HEK293 (cell line): ENCODE measurements around the gene BRD3.
"Not testable (repeated sequence)": the region's sequence is repeated elsewhere in the genome, so short reads cannot be mapped to it uniquely, and the experiment has no call there.

ENCODE experiments used
- CTCF ChIA-PET: fragments of 350-600 bp; formaldehyde crosslinking; extraction: SDS; loops from one replicate; lab custom pipeline; 2021; ENCODE audit warnings: antibody characterized with exemption; lab: Yijun Ruan, JAX
- POLR2A ChIA-PET: fragments of 300-600 bp; formaldehyde crosslinking; extraction: SDS; loops from one replicate; lab custom pipeline; 2020; ENCODE audit warnings: antibody characterized with exemption, inconsistent platforms; lab: Yijun Ruan, JAX
- H3K27ac ChIP-seq: fragments of 200-500 bp; sonication (Bioruptor generic); 2 replicates; pipeline ENCODE4 v1.5.1; 2014; ENCODE audit warnings: low read depth, low read length, control low read depth, inconsistent platforms; ENCODE audit errors: extremely low read depth
- H3K36me3 ChIP-seq, 2 experiments: fragments of 200-500 bp in 1 of 2; sonication (Bioruptor generic) in 1 of 2; 1 replicate in 1 of 2; 2 replicates in 1 of 2; pipeline ENCODE4 v1.5.1; 2014 to 2017; ENCODE audit warnings: inconsistent platforms in 2 of 2, low read length in 2 of 2; ENCODE audit not compliant: control insufficient read depth in 2 of 2, insufficient read depth in 1 of 2
- H3K4me1 ChIP-seq: fragments of 200-500 bp; sonication (Bioruptor generic); 2 replicates; pipeline ENCODE4 v1.5.1; 2014; ENCODE audit warnings: mild to moderate bottlenecking, low read length, inconsistent platforms; ENCODE audit not compliant: control insufficient read depth, insufficient read depth
- H3K4me3 ChIP-seq: 2 replicates; pipeline ENCODE4 v1.5.1; 2011; ENCODE audit warnings: low read depth, mild to moderate bottlenecking, control low read depth, low read length, moderate library complexity
- H3K9me3 ChIP-seq: fragments of 200-500 bp; sonication (Bioruptor generic); 2 replicates; pipeline ENCODE4 v1.5.1; 2014; ENCODE audit warnings: low read depth, low read length, inconsistent platforms; ENCODE audit not compliant: control insufficient read depth, insufficient read depth
- GLIS2 ChIP-seq: fragments of 450-650 bp; formaldehyde crosslinking; IDR thresholded peaks from 2 replicates; pipeline ENCODE4 v1.5.1; 2016; ENCODE audit warnings: missing biosample characterization, missing genetic modification characterization
- KLF1 ChIP-seq: fragments of 450-650 bp; formaldehyde crosslinking; IDR thresholded peaks from 2 replicates; pipeline ENCODE4 v1.5.1; 2016; ENCODE audit warnings: missing biosample characterization, missing genetic modification characterization
- ZBTB48 ChIP-seq: fragments of 450-650 bp; formaldehyde crosslinking; IDR thresholded peaks from 2 replicates; pipeline ENCODE4 v1.5.1; 2016; ENCODE audit warnings: missing biosample characterization, missing genetic modification characterization
- ZNF248 ChIP-seq: fragments of 450-650 bp; formaldehyde crosslinking; IDR thresholded peaks from 2 replicates; pipeline ENCODE4 v1.5.1; 2017; ENCODE audit warnings: missing biosample characterization, missing genetic modification characterization
- ZNF37A ChIP-seq: fragments of 450-650 bp; IDR thresholded peaks from 2 replicates; pipeline ENCODE4 v1.5.1; 2018; ENCODE audit warnings: missing biosample characterization, missing genetic modification characterization
- ZNF521 ChIP-seq: fragments of 450-650 bp; formaldehyde crosslinking; IDR thresholded peaks from 2 replicates; pipeline ENCODE4 v1.5.1; 2017; ENCODE audit warnings: missing biosample characterization, mild to moderate bottlenecking, missing genetic modification characterization
- ZNF555 ChIP-seq: fragments of 450-650 bp; formaldehyde crosslinking; conservative IDR thresholded peaks from 2 replicates; pipeline ENCODE4 v1.5.1; 2017; ENCODE audit warnings: missing biosample characterization, mild to moderate bottlenecking, missing genetic modification characterization, inconsistent platforms
- ZNF580 ChIP-seq: fragments of 450-650 bp; formaldehyde crosslinking; IDR thresholded peaks from 2 replicates; pipeline ENCODE4 v1.5.1; 2016; ENCODE audit warnings: missing biosample characterization, missing genetic modification characterization
- ZNF629 ChIP-seq: fragments of 450-650 bp; formaldehyde crosslinking; IDR thresholded peaks from 2 replicates; pipeline ENCODE4 v1.5.1; 2017; ENCODE audit warnings: missing biosample characterization, missing genetic modification characterization
- ZNF707 ChIP-seq: fragments of 450-650 bp; formaldehyde crosslinking; IDR thresholded peaks from 2 replicates; pipeline ENCODE4 v1.5.1; 2016; ENCODE audit warnings: missing biosample characterization, missing genetic modification characterization
- ZNF776 ChIP-seq: fragments of 450-650 bp; formaldehyde crosslinking; IDR thresholded peaks from 2 replicates; pipeline ENCODE4 v1.5.0; 2017; ENCODE audit warnings: missing biosample characterization, missing genetic modification characterization, borderline replicate concordance
- ZSCAN23 ChIP-seq: fragments of 450-650 bp; formaldehyde crosslinking; IDR thresholded peaks from 2 replicates; pipeline ENCODE4 v1.5.1; 2016; ENCODE audit warnings: missing biosample characterization, missing genetic modification characterization
- TF ChIP-seq, protein P1 (sequence below): fragments of 450-650 bp; formaldehyde crosslinking; IDR thresholded peaks from 2 replicates; pipeline ENCODE4 v1.5.1; 2016; ENCODE audit warnings: missing biosample characterization, missing genetic modification characterization
- TF ChIP-seq, protein P2 (sequence below): fragments of 450-650 bp; IDR thresholded peaks from 2 replicates; pipeline ENCODE4 v1.5.1; 2018; ENCODE audit warnings: missing biosample characterization, mild to moderate bottlenecking, missing genetic modification characterization

BRD3 gene

DNA sequence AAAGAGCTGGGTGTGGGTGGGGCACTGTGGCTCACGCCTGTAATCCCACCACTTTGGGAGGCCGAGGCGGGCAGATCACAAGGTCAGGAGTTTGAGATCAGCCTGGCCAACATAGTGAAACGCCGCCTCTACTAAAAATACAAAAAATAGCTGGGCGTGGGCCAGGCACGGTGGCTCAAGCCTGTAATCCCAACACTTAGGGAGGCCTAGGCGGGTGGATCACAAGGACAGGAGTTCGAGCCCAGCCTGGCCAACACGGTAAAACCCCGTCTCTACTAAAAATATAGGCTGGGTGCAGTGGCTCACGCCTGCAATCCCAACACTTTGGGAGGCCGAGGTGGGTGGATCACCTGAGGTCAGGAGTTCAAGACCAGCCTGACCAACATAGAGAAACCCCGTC, 79.1 kb downstream of the BRD3 start:
- H3K4me3 ChIP-seq, CTCF ChIA-PET, POLR2A ChIA-PET, H3K27ac ChIP-seq, H3K36me3 ChIP-seq, H3K9me3 ChIP-seq, H3K4me1 ChIP-seq: not testable (repeated sequence)
- TF ChIP-seq KLF1, result peak; percentile 19; the same call in 1 of the 2 replicates

GRCh38 chr9:133987946-133988665, 79.7 kb downstream of the BRD3 start:
- Histone ChIP-seq H3K4me1 (peaks cover 3% of the 10 kb centered on the region; the same call in 1 of the 2 replicates), H3K4me3 (no peak overlapping the region), H3K27ac (no peak overlapping the region)
- no peak for TF ChIP-seq GLIS2 (tag by site-specific recombination)
- no peak for TF ChIP-seq ZNF521
- TF ChIP-seq ZNF707 (tag by site-specific recombination), result no peak
- TF ChIP-seq ZNF37A (tag by site-specific recombination), result no peak
- no peak for TF ChIP-seq ZNF776 (tag by site-specific recombination)
- no peak for TF ChIP-seq ZBTB48 (tag by site-specific recombination)
- no peak for TF ChIP-seq ZNF248 (tag by site-specific recombination)
- no peak for TF ChIP-seq ZNF580
- TF ChIP-seq, protein P1, sequence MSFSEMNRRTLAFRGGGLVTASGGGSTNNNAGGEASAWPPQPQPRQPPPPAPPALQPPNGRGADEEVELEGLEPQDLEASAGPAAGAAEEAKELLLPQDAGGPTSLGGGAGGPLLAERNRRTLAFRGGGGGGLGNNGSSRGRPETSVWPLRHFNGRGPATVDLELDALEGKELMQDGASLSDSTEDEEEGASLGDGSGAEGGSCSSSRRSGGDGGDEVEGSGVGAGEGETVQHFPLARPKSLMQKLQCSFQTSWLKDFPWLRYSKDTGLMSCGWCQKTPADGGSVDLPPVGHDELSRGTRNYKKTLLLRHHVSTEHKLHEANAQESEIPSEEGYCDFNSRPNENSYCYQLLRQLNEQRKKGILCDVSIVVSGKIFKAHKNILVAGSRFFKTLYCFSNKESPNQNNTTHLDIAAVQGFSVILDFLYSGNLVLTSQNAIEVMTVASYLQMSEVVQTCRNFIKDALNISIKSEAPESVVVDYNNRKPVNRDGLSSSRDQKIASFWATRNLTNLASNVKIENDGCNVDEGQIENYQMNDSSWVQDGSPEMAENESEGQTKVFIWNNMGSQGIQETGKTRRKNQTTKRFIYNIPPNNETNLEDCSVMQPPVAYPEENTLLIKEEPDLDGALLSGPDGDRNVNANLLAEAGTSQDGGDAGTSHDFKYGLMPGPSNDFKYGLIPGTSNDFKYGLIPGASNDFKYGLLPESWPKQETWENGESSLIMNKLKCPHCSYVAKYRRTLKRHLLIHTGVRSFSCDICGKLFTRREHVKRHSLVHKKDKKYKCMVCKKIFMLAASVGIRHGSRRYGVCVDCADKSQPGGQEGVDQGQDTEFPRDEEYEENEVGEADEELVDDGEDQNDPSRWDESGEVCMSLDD, result no peak
- no peak for TF ChIP-seq ZNF629 (tag by site-specific recombination)
- no peak for TF ChIP-seq ZSCAN23 (tag by site-specific recombination)
- TF ChIP-seq, all 188 proteins: peak for 0
- ChIA-PET CTCF (no interaction called here), POLR2A (no interaction called here)
- no peaks in the 10 kb centered on the region for H3K36me3 ChIP-seq
- H3K9me3 ChIP-seq, result no peaks in the 10 kb centered on the region

- ChIA-PET POLR2A (interaction anchor here (0.6 kb wide), 1 partner anchor 493 kb away, joined by 10 read pairs; no protein-coding TSS in a partner anchor), CTCF (interaction anchor here (0.6 to 0.7 kb wide), 2 partner anchors 18 to 326 kb away, joined by 3 to 4 read pairs; no protein-coding TSS in a partner anchor)
- 0 out of 2 replicates have a peak, but pooled peaks have one; percentile 19 for TF ChIP-seq KLF1
- no peak for TF ChIP-seq ZNF555
- TF ChIP-seq, protein P2, sequence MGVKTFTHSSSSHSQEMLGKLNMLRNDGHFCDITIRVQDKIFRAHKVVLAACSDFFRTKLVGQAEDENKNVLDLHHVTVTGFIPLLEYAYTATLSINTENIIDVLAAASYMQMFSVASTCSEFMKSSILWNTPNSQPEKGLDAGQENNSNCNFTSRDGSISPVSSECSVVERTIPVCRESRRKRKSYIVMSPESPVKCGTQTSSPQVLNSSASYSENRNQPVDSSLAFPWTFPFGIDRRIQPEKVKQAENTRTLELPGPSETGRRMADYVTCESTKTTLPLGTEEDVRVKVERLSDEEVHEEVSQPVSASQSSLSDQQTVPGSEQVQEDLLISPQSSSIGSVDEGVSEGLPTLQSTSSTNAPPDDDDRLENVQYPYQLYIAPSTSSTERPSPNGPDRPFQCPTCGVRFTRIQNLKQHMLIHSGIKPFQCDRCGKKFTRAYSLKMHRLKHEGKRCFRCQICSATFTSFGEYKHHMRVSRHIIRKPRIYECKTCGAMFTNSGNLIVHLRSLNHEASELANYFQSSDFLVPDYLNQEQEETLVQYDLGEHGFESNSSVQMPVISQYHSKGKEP (tag by site-specific recombination), result no peak
- H3K9me3 ChIP-seq, result no peaks in the 10 kb centered on the region
- H3K27ac ChIP-seq, result no peak overlapping the region
- peaks cover 2% of the 10 kb centered on the region; the same call in 1 of the 2 replicates for H3K4me1 ChIP-seq
- no peak overlapping the region for H3K4me3 ChIP-seq
- no peaks in the 10 kb centered on the region for H3K36me3 ChIP-seq
These were observed 80.4 kb downstream of the BRD3 start for GRCh38 chr9:133987446-133987788.
